Right cardiac atrium (tissue), 5 donors: Measurements from ENCODE around the gene TMEM123. TPM values are rescaled to one million over a fixed set of nuclear protein-coding genes. Genes with fewer than 3 reads are reported as not detected.

Experiments used
- ATAC-seq, 2 donors: fragments of 200-7000 bp; cut with Tn5 transposase; one replicate each; pipeline versions ENCODE4 v1.8.0 to v1.9.1; 2020; ENCODE audit warnings: moderate library complexity in 2 of 2, mild to moderate bottlenecking in 1 of 2
- DNase-seq, 3 donors: peaks; one replicate each; pipeline ENCODE4 v3.0.0-alpha.2; 2020
- H3K27ac ChIP-seq: one replicate; pipeline ENCODE4 v1.5.1; 2013; ENCODE audit warnings: mild to moderate bottlenecking, low read length, control low read depth, moderate library complexity
- H3K27me3 ChIP-seq: one replicate; pipeline ENCODE4 v1.6.1; 2013; ENCODE audit not compliant: control insufficient read depth, insufficient read depth
- H3K4me1 ChIP-seq: one replicate; pipeline ENCODE4 v1.6.1; 2013; ENCODE audit warnings: low read length; ENCODE audit not compliant: control insufficient read depth, insufficient read depth
- H3K4me3 ChIP-seq: one replicate; pipeline ENCODE4 v1.5.1; 2013; ENCODE audit warnings: low read length, control low read depth
- H3K9me3 ChIP-seq: one replicate; pipeline ENCODE4 v1.6.1; 2013; ENCODE audit warnings: low read length; ENCODE audit not compliant: control insufficient read depth
- WGBS: extraction: QIAGEN DNeasy Blood & Tissue Kit; methylation state at CpG from one replicate; pipeline ENCODE4 v1.1.7; 2013; 5-methylcytosine and 5-hydroxymethylcytosine counted together
- intact Hi-C, 4 donors: fragments of 100-400 bp; cut with DNase I; formaldehyde crosslinking; loops; one replicate each; pipeline versions ENCODE4 v1.11.0 to v1.14.0; 2022 to 2023
- polyA plus RNA-seq: library from polyadenylated mRNA; stranded (reverse); fragments of 200-250 nt; gene quantifications from one replicate; pipeline ENCODE4 v1.2.3, GENCODE V29; 2013
- total RNA-seq, 4 donors: library from RNA; stranded (reverse); fragmentation: NEBNext Ultra II Directional; extraction: Animal tissue kit (Norgen Biotek cat#: 25700); gene quantifications; one replicate each; pipeline ENCODE4 v1.2.1, GENCODE V29; 2021
- donor health status: healthy with polysubstance abuse.
- donor health status: DM: no; HTN: yes; CAD: no.
- donor health status: DM: no; HTN: no; CAD: no.
- donor health status: DM: no; HTN: yes; CAD: no; lungs with severe emphysema.
- donor health status: DM: yes; HTN: yes; CAD: no.

Gene TMEM123
- total and polyA plus RNA-seq, 5 donors = 52.4 to 106 (median 101) TPM

DNA sequence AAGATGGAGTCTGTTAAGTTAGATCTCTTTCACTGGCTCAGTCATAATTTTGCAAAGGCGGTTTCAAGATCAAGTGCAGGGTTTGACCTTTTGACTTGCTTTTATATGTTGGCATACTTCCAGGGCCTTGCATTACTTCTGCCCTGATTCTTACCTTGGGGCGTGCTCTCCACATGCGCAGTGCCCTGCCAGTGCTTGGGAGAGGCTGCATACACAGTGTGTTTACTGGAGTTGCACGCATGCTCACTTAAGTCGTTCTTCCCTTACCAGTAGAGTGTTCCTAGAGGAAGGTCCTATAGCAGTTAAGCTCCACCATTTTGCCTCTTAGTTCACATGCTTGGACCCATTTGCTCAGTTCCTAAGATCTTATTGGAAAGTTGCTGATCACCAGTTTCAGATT lies 21.0 kb upstream of the TMEM123 start:
- ATAC-seq = no peak
- WGBS = 98% methylated on average over 5 of the region's 5 CpGs
- H3K27ac ChIP-seq = no peak overlapping the region
- no peak for DNase-seq
- H3K27me3 ChIP-seq = no peaks in the 10 kb centered on the region
- H3K4me3 ChIP-seq = no peak overlapping the region
- H3K9me3 ChIP-seq = no peaks in the 10 kb centered on the region
- intact Hi-C loops = no loop called here
- H3K4me1 ChIP-seq = no peaks in the 10 kb centered on the region

DNA sequence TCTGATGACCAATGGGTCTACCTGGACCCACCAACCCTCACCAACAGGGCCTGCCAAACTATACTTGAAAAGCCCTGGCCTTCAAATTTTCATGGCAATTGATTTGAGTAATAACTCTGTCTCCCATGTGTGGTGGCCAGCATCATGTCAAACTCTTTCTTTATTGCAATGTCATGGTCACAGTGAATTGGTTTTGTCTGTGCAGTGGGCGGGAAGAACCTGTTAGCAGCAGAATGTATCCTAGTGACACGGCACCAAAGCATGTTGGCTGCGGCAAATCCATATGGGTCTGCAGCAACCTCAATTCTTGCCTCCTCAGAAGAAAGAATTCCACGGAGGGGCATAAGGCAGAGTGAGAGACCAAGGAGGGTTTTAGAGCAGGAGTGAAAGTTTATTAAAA lies 19.6 kb upstream of the TMEM123 start:
- no peaks in the 10 kb centered on the region for H3K27me3 ChIP-seq
- no peaks in the 10 kb centered on the region for H3K4me1 ChIP-seq
- H3K27ac ChIP-seq = no peak overlapping the region
- intact Hi-C loops = no loop called here
- no peak for ATAC-seq
- H3K4me3 ChIP-seq = no peak overlapping the region
- 97% methylated on average over 4 of the region's 4 CpGs for WGBS
- no peak for DNase-seq
- H3K9me3 ChIP-seq = no peaks in the 10 kb centered on the region

- intact Hi-C loops = no loop called here
- H3K4me3 ChIP-seq = no peak overlapping the region
- H3K4me1 ChIP-seq = no peaks in the 10 kb centered on the region
These were observed 18.9 kb upstream of the TMEM123 start for GRCh38 chr11:102471474-102471873.

DNA sequence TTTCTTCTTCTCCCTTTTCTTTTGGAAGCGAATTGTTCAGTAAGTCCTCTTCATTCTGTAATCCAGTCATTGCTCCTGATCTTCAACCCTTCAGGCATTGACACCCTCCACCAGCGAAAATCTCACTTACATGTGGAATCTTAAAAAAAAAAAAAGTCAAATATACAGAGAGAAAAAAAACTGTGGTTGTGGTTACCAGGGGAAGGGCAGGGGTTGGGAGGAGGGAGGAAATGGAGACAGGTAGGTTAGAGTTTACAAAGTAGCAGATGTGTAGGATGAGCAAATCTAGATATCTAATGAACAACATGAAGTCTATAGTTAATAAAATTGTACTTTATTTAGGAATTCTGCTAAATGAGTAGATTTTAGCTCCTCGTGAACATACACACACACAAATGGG lies 17.7 kb upstream of the TMEM123 start:
- ATAC-seq (no peak), DNase-seq (no peak)
- intact Hi-C loops = no loop called here
- H3K27ac ChIP-seq = no peak overlapping the region
- H3K27me3 ChIP-seq = no peaks in the 10 kb centered on the region
- H3K4me3 ChIP-seq = no peak overlapping the region
- no peaks in the 10 kb centered on the region for H3K9me3 ChIP-seq
- no peaks in the 10 kb centered on the region for H3K4me1 ChIP-seq
- 94% methylated on average over 3 of the region's 3 CpGs for WGBS

More at GRCh38 chr11:102471474-102471873, 18.9 kb upstream of the TMEM123 start:
- ATAC-seq (no peak), DNase-seq (no peak)
- no peak overlapping the region for H3K27ac ChIP-seq
- H3K27me3 ChIP-seq = no peaks in the 10 kb centered on the region
- no peaks in the 10 kb centered on the region for H3K9me3 ChIP-seq

DNA sequence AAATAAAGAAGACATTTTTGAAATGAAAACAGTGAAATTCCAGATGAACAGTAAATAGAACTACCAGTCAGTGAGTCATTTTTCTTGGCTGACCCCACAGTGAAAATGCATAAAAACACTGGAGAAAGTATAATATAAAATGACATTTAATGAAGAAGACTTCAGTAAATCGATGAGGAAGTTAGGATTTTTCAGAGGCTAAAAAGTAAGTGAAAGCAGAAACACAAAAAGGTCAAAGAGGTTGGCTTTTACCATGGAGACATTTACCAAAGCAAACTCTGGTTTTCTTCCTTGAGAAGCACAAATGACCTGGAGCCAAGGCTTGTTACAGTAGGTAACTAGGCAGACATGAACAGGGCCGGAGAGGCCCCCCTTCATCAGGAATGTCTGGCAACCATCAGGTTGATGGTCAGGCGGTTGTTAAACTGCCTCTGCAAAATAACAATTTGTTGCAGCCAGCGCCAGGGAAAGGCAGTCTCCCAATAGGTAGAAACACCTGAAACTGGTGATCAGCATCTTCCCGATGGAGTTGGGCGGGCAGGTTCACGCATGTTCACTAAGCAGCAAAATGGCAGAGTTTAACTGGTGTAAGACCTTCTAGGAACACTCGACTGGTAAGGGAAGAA lies 16.7 kb upstream of the TMEM123 start:
- no peak overlapping the region for H3K4me3 ChIP-seq
- H3K27ac ChIP-seq = no peak overlapping the region
- no peaks in the 10 kb centered on the region for H3K4me1 ChIP-seq
- intact Hi-C loops = no loop called here
- no peaks in the 10 kb centered on the region for H3K27me3 ChIP-seq
- ATAC-seq (no peak), DNase-seq (no peak)
- no peaks in the 10 kb centered on the region for H3K9me3 ChIP-seq
- WGBS = 88% methylated on average over 8 of the region's 8 CpGs

GRCh38 chr11:102468616-102469195 lies 16.1 kb upstream of the TMEM123 start:
- Histone ChIP-seq H3K4me1 (no peaks in the 10 kb centered on the region), H3K27ac (no peak overlapping the region), H3K4me3 (no peak overlapping the region), H3K27me3 (no peaks in the 10 kb centered on the region), H3K9me3 (no peaks in the 10 kb centered on the region)
- ATAC-seq (no peak), DNase-seq (no peak)
- WGBS = 77% methylated on average over 6 of the region's 6 CpGs
- intact Hi-C loops = no loop called here

GRCh38 chr11:102467853-102468580 lies 15.5 kb upstream of the TMEM123 start:
- H3K4me3 ChIP-seq = no peak overlapping the region
- DNase-seq = no peak
- WGBS = 91% methylated on average over 6 of the region's 6 CpGs
- ATAC-seq = no peak
- H3K9me3 ChIP-seq = no peaks in the 10 kb centered on the region
- no peaks in the 10 kb centered on the region for H3K27me3 ChIP-seq
- intact Hi-C loops = no loop called here
- no peaks in the 10 kb centered on the region for H3K4me1 ChIP-seq
- H3K27ac ChIP-seq = no peak overlapping the region

DNA sequence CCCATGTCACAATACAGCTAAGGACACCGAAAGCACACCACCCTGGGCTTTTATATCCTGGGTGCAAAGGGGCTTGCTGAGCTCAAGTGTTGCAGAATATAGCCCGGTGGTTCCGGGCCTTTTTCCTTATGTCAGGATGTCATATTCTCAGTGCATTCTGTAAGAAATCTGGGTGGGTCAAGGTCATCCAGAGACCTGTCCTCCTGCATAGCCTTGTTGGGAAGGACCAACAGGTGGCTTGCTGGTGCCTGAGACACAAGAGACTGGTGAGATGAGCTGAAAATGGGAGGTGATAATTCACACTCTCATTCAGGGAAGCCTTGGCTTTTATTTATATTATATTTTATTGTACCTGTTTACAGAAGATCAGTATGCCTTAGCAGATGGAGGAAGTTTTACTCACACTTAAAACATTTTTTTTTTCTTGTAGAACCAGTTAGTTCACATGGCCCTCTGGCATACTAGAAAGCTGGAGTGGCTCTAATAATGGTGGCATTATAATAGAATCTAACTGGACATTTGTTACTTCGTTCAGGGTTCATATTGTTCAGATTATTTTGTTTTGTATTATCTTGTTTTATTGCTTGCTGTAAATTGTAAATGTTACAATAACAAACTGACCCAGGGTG lies 14.6 kb upstream of the TMEM123 start:
- Histone ChIP-seq H3K27me3 (no peaks in the 10 kb centered on the region), H3K4me3 (no peak overlapping the region), H3K4me1 (no peaks in the 10 kb centered on the region), H3K27ac (no peak overlapping the region), H3K9me3 (no peaks in the 10 kb centered on the region)
- DNase-seq (no peak), ATAC-seq (no peak)
- intact Hi-C loops = no loop called here
- WGBS = 92% methylated on average over 4 of the region's 4 CpGs

- 69% methylated on average over 1 of the region's 1 CpG for WGBS
- intact Hi-C loops = no loop called here
- Histone ChIP-seq H3K4me3 (no peak overlapping the region), H3K27me3 (no peaks in the 10 kb centered on the region), H3K9me3 (no peaks in the 10 kb centered on the region), H3K4me1 (no peaks in the 10 kb centered on the region), H3K27ac (no peak overlapping the region)
- DNase-seq (no peak), ATAC-seq (no peak)
These were observed 13.1 kb upstream of the TMEM123 start for GRCh38 chr11:102465696-102466095.

GRCh38 chr11:102464859-102465500 lies 12.4 kb upstream of the TMEM123 start:
- Histone ChIP-seq H3K27ac (no peak overlapping the region), H3K4me1 (no peaks in the 10 kb centered on the region), H3K4me3 (no peak overlapping the region), H3K27me3 (no peaks in the 10 kb centered on the region), H3K9me3 (no peaks in the 10 kb centered on the region)
- intact Hi-C loops = no loop called here
- DNase-seq = no peak
- WGBS = 60% methylated on average over 3 of the region's 3 CpGs
- no peak for ATAC-seq

DNA sequence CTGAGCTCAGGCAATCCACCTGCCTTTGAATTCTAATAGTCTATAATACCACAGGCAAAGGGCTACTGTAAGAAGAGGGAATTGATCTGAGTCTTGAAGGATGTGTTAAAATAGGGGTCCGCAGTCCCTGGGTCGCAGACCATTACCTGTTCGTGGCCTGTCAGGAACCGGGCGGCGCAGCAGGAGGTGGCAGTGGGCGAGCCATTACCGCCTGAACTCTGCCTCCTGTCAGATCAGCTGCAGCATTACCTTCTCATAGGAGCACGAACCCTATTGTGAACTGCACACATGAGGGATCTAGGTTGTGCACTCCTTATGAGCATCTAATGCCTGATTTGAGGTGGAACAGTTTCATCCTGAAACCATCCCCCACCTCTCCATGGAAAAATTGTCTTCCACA lies 11.5 kb upstream of the TMEM123 start:
- no peak for ATAC-seq
- Histone ChIP-seq H3K4me3 (no peak overlapping the region), H3K9me3 (no peaks in the 10 kb centered on the region), H3K4me1 (no peaks in the 10 kb centered on the region), H3K27me3 (no peaks in the 10 kb centered on the region), H3K27ac (no peak overlapping the region)
- WGBS = 98% methylated on average over 9 of the region's 9 CpGs
- no peak for DNase-seq
- intact Hi-C loops = no loop called here
